GM18519 (cell line): ENCODE data around the gene GABRD.

Experiments used
- ATAC-seq: cut with Tn5 transposase; IDR thresholded peaks from one replicate; pipeline ENCODE4 v1.9.1; 2021; ENCODE audit warnings: mild to moderate bottlenecking, moderate library complexity; ENCODE audit not compliant: unreplicated experiment, low FRiP score

Gene GABRD

GRCh38 chr1:2033165-2033564 is 14.0 kb downstream of the GABRD start:
- no peak for ATAC-seq

GRCh38 chr1:2036287-2036686 is 17.1 kb downstream of the GABRD start:
- ATAC-seq, result no peak

GRCh38 chr1:2037314-2037979 is 18.3 kb downstream of the GABRD start:
- ATAC-seq, result no peak

- no peak for ATAC-seq
Measured at GRCh38 chr1:2038229-2038628, 19.1 kb downstream of the GABRD start.

- ATAC-seq, result no peak
Measured at GRCh38 chr1:2039251-2039650, 20.1 kb downstream of the GABRD start.

DNA sequence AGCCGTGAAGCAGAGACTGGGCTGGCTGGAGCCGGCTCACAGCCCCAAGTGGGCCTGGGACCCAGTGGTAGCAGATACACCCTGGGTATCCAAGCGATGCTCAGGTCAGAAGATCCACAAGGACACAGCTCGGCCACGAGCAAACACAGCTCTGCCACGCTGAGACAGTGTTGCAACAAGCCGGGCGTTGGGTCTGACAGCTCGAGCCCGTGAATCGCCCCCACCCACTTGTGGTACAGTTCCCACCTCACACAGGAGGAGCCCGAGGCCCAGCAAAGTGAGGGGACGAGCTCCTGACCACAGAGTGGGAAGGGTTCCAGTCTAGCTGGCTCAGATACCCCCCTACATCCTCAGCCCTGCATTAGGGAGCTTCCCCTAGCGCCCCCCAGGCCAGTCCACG is 22.2 kb downstream of the GABRD start:
- ATAC-seq, result no peak

DNA sequence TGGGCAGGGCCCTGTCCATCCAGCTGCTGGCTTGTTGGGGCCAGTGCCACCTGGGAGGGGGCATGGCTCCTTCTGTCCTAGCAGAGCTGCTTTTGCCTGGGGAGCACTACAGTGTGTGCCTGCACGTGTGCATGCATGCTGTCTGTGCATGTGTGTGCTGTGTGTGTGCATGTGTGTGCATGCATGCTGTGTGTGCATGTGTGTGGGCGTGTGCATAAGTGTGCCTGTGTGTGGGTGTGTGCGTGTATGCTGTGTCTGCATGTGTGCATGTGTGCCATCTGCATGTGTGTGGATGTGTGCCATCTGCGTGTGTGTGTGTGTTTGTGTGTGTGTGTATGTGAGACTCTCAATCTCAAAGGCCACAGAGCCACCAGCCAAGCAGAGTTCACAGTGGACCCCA is 22.7 kb downstream of the GABRD start:
- ATAC-seq, result no peak

- no peak for ATAC-seq
Measured at GRCh38 chr1:2042830-2043773, 24.0 kb downstream of the GABRD start.

GRCh38 chr1:2043886-2044285 is 24.7 kb downstream of the GABRD start:
- ATAC-seq, result no peak

GRCh38 chr1:2044510-2045319 is 25.6 kb downstream of the GABRD start:
- no peak for ATAC-seq

- ATAC-seq, result no peak
Measured at GRCh38 chr1:2045468-2046173, 26.5 kb downstream of the GABRD start.

GRCh38 chr1:2046174-2046917 is 27.2 kb downstream of the GABRD start:
- no peak for ATAC-seq

DNA sequence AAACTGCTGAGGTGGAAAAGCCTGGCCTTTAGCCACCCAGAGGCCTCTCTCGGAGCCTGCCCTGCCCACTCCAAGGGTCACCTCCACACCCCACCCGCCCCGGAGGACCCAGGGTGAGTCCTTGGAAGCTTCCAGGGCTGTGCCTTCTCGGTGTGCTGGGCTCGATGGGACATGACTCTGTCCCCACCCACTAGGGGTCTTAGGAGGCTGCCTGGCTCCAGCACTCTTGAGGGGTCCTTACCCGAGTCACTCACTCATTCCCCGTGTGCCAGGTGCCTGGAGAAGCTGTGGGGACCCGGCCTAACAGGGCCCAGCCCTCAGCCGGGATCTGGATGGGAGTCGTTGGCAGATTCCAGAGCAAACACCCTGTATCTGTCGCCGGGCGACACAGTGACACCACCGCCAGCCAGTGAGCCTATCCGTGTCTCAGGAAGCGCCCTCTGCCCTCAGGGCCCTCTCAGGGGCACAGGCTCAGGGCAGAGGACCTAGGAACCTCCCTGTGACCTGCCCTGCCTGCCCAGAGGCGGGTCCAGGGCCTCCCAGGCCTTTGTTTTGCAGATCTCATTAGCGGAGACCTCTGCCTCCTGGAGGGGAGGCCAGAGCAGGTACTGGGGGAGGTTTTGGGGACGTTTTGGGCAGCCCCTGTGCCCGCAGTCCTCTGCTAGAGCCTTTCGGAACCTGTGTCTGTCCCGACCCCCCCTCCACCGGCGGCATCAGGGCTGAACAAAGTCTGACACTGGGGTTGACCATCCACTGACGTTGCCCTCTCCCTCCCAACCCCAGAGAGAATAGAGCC is 28.0 kb downstream of the GABRD start:
- ATAC-seq, result no peak

GRCh38 chr1:2047749-2048729 is 28.9 kb downstream of the GABRD start:
- ATAC-seq, result no peak

- no peak for ATAC-seq
Measured at GRCh38 chr1:2049225-2049717, 30.1 kb downstream of the GABRD start.

DNA sequence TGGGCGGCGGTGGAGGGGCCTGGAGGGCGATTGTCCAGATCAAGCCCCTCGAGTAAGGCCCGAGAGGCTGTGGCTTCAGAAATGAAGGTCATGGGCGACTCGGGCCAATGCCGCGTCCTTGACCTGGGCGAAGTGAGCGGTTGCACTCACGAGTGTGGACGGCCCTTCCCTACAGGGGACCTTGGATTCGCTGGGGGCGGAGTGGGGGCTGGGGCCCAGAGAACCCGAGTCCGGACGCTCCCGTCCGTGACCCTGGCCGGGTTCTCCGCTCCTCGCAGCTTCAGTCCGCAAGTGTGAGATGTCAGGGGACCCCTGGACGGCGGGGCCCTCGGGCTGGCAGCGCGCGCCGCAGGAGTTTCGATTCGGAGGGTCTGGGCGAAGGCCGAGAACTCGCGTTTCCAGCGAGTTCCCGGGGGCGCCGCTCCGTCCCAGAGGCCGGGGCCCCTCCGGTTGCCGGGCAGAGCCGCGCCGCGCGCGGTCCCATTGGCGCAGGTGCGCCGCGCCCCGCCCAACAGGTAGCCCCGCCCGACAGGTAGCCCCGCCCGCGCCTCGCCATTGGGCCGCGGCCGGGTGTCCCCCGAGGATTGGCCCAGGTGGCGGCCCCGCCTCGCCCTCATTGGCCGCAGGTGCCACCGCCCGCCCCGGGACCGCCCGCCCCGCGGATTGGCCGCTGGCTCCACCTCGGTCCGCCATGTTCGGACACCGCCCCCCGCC is 30.7 kb downstream of the GABRD start, which contains the start of gene PRKCZ:
Gene PRKCZ (plus strand): TSS at position 694 of the 714 bp plus-strand sequence. CDS start 220 bp downstream, outside the sequence.
- no peak for ATAC-seq

DNA sequence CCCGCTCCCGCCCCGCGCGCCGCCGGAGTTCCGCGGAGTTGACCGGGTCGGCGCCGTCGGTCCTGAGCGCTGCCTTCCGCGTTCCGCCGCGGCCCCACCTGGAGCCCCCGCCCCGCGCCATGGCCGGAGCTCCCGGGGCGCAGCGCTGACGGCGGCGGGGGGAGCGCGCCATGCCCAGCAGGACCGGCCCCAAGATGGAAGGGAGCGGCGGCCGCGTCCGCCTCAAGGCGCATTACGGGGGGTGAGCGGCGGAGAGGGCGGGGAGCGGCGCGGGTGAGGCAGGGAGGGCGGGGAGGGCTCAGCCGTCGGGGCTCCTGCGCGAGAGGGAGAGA is 31.3 kb downstream of the GABRD start:
- no peak for ATAC-seq
